Kidney glomerular epithelial cell (primary cell): ENCODE data around the gene GRIPAP1.

Source experiments
- DNase-seq: peaks from one replicate; lab custom pipeline; 2025; lab: John Stamatoyannopoulos, UW

The GRIPAP1 gene

GRCh38 chrX:48958635-48959094 is 43.4 kb downstream of the GRIPAP1 start:
- DNase-seq = peak; percentile 6

- peak; percentile 88 for DNase-seq
These were observed 44.0 kb downstream of the GRIPAP1 start for GRCh38 chrX:48957827-48958634.

GRCh38 chrX:48957477-48957826 is 44.6 kb downstream of the GRIPAP1 start, which contains the start of gene OTUD5:
TSS of gene OTUD5 (minus strand) at chrX:48957607. CDS start at chrX:48957570, 37 bp downstream.
- peak; percentile 25 for DNase-seq

DNA sequence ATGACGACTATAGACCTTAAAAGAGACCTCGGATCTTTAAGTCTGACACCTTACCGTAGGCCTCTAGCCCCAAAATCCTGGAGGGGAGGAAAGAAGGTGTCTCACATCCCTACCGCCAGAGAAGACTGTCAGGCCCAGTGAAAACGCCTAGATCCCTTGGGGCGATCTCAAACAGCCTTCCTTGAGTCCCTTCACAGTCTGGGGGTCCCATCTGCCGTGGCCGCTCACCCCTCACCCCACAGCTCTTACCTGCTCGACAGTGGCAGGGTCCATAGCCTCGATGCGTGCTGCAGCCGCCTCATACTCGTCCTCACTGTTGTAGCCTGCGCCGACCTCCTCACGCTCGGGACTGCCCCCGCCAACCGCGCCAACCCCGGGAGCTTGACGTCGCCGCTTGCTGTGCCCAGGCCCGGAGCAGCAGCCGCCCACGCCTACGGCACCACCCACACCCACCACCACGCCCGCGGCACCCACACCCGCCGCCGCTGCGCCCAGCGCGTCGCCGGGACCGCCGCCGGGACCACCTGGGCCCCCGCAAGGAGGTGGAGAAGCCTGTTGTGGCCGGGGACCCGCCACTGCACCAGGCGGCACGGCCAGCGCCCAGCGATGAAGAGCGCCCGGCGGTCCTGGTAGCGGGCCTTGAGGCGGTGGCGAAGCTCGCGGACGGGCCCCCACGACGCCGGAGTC is 45.2 kb downstream of the GRIPAP1 start:
- no peak for DNase-seq

DNA sequence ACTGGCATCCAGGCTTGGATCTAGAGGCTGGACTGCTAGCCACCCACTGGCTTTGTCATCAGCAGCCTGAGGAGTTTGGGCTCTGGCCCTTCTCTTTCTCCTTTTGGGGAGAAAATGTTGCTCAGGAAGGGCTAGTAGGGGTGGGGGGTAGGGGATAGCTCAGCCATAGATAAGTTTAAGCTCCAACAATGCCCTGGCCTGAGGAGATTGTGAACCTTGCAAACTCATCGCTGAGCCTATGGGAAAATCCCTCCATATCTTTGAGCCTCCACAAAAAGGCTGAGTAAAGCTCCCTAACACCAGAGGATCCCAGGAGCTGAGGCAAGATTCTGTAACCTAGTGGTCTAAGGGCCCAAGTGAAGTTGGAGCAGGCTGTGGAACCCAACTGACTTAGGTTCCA is 53.5 kb downstream of the GRIPAP1 start:
- DNase-seq = no peak

GRCh38 chrX:48945517-48946348 is 56.3 kb downstream of the GRIPAP1 start:
- DNase-seq = peak; percentile 22

GRCh38 chrX:48942895-48943294 is 59.2 kb downstream of the GRIPAP1 start:
- DNase-seq = no peak

DNA sequence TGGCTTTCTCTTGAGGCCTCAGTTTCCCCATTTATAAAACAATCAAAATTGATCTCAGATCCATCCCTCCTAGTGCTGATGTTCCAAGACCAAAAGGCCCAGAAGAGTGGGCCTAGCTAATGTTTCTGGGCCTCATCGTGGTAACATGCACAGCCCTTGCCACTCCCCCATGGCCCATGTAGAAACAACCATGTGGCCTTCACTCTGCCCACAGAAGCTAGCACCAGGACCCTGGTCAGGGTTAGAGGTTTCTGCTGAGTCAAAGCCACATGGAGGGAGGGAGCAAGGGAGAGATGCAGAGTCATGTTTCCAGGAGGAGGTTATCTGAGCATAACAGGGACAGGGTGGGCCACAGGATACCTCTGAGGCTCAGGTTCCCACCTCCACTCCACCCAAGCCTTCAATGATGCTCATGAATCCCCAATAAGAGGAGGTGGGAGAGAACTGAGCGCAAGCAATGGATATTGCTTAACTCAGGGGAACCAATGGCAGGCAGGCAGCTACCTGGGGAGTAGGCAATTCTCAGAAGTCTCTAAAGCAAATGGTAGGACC is 61.6 kb downstream of the GRIPAP1 start:
- DNase-seq = no peak

- no peak for DNase-seq
These were observed 62.4 kb downstream of the GRIPAP1 start for GRCh38 chrX:48939524-48940228.

GRCh38 chrX:48938721-48939425 is 63.2 kb downstream of the GRIPAP1 start:
- DNase-seq = no peak

DNA sequence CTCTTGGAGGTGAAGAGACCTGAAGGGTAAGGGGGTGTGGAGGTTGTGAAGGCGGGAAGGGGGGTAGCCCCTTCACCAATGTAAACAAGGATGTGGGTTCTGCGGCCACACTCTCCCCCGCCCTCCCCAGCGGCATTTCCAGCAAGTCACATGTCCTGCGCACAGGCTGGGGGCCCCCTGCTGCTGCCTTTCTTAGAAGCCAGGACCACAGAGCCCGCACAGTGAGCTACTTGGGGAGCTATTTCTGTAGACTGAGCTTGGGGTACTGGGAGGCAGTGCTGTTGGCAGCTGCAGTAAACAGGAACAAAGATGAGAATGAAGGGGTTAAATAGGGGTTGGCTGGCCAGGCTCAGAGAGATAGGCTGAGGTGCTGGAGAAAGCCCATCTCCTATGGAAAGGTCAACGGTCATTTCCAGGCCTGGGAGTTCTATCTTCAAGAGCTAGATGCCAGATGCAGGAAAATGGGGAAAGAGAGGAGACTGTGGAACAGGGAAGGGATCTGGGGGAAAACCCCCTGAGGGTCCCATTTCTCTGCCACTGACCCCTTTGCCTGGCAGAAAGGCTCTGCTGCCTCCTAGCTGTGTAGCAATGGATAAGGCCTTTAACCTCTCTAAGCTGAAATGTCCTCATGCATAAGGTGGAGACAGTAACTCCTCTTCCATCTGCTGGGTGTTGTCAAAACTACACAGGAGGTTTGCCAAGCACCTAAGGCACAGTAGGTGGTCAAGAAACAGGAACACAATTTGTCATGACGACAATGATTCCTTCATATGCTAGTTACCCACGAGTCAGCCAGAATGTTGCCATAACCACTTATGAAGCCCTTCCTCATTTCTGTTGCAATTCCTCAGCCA is 64.8 kb downstream of the GRIPAP1 start:
- no peak for DNase-seq

DNA sequence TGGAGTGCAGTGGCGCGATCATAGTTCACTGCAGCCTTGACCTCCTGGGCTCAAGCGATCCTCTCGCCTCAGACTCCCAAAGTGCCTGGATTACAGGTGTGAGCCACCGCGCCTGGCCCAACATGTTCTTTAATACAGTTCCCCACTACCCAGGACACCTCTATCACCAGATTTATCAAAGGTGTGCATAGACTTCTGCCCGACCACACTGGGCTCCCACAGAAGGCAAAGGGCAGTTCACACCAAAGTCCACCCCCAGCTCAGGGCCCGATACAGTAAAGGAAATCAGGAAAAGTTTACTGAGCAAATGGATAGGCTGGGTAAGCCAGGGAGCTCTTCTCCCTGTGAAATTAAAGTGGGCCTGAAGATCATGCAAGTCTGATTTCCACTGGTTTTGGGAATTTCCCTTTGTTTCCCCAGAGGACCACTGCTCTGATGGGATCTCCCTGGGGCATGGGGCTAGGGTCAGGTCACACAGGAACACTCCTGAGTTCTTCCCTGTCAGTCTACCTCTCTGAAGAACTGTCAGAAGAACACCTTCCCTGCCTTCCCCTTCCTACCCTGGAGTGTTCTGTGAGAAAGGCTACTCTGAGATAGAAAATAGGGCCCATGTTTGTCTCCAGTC is 65.5 kb downstream of the GRIPAP1 start:
- no peak for DNase-seq

DNA sequence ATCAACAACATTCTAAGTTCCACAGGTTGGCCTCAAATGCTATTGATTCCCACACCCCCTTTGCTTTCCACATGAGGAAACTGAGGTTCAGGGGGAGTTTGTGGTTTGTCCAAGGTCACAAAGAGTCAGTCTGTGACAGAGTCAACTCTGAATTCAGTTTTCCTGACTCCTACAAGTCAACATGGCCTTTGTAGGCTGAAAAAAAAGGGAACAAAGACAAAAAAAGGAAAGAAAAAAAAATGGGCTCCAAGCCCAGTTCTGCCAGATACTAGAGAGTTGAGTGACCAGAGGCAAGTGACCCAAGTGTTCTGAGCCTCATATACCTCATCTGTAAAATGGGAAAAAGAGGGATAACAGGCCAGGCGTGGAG is 66.8 kb downstream of the GRIPAP1 start:
- DNase-seq = no peak

- DNase-seq = no peak
These were observed 67.3 kb downstream of the GRIPAP1 start for GRCh38 chrX:48934581-48935300.

DNA sequence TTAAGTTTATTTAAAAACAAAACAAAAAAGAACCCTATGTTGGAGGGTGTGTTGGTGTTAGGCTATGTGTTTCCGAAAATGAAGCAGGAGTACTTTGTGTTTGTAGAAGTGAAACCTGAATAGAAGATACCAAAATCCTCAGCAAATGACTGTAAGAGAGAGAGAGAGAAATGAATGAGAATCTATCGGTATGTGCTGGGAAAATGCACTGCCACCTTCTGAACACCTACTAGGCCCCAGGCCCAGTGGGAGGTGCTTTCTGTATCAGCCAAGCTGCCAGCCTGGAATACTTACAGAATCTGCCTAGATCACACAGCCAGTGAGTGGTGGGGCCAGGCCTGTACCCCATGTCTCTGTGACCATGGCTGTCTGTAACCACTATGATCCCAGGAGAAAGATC is 68.3 kb downstream of the GRIPAP1 start:
- DNase-seq = no peak

- DNase-seq = no peak
These were observed 74.2 kb downstream of the GRIPAP1 start for GRCh38 chrX:48927736-48928382.

- DNase-seq = no peak
These were observed 74.9 kb downstream of the GRIPAP1 start for GRCh38 chrX:48927123-48927522.

- no peak for DNase-seq
These were observed 77.8 kb downstream of the GRIPAP1 start for GRCh38 chrX:48924270-48924669.
